NCI-H128 (cell line): ENCODE results near the gene PNMA8B.
"Not testable (repeated sequence)": the region's sequence is repeated elsewhere in the genome, so short reads cannot be mapped to it uniquely, and the experiment has no call there.

Source experiments
- DNase-seq: peaks from one replicate; lab custom pipeline; 2025; ENCODE audit not compliant: unreplicated experiment; lab: John Stamatoyannopoulos, UW

The PNMA8B gene, protein sequence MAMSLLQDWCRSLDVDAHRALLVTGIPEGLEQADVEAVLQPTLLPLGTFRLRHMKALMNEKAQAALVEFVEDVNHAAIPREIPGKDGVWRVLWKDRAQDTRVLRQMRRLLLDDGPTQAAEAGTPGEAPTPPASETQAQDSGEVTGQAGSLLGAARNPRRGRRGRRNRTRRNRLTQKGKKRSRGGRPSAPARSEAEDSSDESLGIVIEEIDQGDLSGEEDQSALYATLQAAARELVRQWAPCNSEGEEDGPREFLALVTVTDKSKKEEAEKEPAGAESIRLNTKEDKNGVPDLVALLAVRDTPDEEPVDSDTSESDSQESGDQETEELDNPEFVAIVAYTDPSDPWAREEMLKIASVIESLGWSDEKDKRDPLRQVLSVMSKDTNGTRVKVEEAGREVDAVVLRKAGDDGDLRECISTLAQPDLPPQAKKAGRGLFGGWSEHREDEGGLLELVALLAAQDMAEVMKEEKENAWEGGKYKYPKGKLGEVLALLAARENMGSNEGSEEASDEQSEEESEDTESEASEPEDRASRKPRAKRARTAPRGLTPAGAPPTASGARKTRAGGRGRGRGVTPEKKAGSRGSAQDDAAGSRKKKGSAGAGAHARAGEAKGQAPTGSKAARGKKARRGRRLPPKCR

DNA sequence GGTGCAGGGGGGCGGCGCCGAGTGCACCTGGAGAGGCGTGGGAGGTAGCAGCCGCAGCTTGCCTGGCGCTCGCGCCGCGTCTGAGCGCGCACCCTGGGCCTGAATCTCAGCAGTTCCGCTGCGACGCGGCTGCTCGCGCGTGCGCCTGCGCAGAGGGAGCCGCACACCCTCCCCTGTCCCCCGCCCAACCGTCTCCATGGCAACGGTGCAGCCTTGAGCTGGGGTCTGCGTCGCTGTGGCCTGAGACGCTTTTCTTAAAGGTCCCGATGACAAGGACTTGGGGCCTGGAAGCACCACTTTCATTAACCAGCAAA lies at the start of gene PNMA8B:
TSS of gene PNMA8B (minus strand) at position 82 of the 314 bp plus-strand sequence. CDS start 402 bp downstream, outside the sequence.
- peak; percentile 90 for DNase-seq

DNA sequence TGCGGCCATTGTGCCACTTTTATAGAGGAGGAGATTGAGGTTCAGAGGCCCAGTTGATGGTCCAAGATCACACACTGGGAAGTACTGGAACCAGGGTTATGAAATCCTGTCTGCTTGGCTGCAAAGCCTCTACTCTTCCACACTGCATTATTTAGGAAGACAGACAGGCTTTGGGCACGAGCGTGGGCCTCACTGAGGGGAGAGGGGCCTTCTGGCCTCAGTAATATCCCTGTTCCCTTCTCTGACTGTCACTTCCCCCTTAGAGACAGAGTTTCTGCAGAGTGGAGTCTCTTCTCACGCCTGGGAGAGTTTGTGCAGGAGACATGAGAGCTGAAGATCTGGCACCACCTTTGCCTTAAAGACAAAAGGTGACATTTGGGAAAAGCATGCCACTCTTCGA lies 49.0 kb upstream of the PNMA8B start:
- DNase-seq: no peak

DNA sequence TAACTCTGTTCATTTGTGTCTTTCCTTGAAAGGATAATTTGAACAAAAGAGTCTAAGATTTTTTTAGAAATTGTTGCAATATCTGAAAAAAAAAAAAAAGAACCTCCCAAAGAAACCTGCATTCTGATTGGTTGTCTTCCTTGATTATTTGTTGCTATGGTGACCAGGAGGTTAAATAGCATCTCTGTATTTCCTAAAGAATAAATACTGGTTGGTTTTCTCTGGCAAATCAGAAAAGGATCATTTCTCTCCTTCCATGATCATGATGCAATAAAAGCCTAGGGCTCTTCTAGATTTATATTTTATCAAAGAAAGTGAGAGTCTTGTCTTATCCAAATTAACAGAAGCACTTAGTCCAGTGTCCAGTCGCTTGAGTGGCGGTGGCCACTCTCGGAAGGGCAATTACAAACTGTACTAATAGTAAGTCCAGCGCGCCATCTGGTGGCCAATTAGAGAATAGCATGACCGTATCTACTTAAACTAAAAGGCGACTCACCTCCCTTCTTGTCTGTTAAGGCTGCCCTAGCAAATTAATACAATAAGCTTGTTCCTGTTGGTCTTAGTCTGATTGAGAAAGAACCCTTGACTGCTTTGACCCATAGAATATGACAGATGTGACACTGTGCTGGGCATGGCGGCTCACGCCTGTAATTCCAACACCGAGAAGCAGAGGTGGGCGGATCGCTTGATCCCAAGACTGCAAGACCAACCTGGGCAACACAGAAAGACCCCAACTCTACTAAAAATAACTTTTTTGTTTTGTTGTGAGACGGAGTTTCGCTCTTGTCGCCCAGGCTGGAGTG lies 47.0 kb upstream of the PNMA8B start:
- peak; percentile 84 for DNase-seq

DNA sequence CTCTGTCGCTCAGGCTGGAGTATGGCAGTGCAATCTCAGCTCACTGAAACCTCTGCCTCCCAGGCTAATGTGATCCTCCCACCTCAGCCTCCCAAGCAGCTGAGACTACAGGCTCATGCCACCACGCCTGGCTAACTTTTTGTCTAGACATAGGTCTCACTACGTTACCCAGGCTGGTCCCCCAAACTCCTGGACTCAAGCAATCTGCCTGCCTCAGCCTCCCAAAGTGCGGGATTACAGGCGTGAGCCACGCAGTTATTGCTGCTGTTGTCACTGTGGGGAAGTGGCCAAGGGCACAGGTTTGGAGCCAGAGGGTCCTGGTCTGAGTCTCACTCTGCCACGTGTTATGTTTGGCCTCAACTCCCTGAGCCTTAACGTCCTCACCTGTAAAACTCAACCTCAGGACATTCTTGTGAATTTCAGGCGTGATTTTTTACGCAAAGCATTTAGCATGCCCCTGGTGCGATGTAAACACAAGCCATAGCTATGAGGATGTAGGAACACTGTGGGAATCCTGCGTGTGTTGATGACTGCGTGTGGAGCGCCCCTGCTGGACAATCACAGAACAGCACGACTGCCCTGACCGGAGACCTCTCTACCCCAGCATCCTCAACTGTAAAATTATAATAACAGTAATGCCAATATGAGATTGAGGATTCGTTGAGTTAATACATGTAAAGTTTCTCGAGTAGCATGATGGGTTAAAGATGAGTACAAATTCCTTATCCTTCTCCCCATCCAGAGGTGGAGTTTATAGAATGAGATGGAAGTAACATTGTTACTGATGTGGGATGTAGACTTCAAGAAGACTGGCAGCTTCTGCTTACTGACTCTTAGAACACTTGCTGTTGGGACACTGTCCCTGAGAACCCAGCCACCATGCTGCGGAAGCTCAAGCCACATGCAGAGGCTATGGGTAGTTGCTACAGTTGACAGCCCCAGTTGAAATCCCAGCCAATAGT lies 41.8 kb upstream of the PNMA8B start:
- DNase-seq: no peak

DNA sequence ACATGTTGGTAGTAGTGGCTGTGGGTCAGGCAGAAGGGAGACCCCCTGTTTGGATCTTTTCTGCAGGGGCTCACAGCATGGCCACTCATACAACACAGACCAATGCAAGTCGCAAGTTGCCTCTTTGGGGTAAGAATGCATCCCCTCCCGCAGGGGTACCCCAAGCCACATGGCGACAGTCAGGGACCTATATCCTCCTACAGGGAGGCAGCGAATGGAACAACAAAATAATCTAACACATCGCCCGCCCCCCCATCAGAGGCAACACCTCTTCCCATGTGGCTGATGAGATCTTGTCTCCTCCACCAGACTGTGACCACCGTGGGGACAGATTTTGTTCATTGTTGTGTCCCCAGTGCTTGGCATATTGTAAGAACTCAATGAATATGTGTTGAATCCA lies 40.7 kb upstream of the PNMA8B start:
- no peak for DNase-seq

DNA sequence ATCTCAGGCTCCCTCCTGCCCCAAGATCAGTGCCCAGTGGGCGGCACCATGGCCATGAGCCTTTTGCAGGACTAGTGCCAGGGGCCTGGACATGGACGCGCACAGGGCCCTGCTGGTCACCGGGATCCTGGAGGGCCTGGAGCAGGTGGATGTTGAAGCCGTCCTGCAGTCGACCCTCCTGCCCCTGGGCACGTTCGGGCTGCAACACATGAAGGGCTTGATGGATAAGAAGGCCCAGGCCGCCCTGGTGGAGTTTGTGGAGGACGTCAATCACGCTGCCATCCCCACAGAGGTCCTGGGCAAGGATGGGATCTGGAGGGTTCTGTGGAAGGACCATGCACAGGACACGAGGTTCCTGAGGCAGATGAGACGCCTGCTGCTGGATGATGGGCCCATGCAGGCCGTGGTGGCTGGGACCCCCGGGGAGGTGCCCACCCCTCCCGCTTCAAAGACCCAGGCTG lies 38.0 kb upstream of the PNMA8B start:
- DNase-seq: no peak

DNA sequence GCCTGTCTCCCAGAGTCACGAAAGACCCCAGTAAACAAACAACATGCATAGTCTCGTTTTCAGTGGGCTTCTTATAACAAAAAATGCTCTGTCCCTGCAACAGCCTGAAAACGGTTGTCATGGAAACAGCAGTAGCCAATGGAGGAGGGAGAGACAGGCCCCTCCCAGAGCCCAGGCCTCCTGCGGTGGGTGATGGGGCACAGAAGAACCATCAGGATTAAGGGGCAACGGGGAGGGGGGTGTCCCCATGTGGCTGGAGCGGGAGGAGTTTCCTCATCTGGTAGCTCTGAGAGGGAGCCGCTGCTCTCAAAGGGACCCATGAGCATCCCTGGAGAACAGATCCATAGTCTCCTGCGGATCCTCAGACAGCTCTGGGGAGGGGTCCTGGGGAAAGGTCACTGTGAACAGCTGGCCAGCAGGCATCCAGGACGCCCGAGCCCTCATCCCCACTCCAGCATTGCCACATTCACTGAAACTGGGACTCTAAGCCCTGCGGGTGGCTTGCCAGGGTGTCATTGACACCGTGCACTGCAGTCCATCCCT lies 37.5 kb upstream of the PNMA8B start:
- no peak for DNase-seq

DNA sequence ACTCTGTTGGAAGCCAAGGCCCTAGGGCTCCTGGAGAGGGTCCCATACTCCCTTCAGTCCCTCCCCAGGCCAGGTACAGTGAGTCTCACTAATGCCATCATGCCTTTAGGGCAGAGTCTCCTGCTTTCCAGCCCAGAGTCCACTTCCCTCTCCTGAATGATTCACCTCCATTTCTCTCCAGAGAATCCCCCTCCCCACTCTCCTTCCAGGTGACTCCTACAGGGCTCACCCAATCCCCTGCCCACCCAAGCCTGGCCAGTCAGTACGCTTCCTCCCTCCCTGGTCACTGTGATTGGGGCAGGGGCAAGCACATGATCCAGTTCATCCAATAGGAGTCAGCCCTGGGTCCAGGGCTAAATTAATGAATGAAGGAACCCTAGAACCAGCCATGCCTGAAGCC lies 35.0 kb upstream of the PNMA8B start:
- DNase-seq: no peak

DNA sequence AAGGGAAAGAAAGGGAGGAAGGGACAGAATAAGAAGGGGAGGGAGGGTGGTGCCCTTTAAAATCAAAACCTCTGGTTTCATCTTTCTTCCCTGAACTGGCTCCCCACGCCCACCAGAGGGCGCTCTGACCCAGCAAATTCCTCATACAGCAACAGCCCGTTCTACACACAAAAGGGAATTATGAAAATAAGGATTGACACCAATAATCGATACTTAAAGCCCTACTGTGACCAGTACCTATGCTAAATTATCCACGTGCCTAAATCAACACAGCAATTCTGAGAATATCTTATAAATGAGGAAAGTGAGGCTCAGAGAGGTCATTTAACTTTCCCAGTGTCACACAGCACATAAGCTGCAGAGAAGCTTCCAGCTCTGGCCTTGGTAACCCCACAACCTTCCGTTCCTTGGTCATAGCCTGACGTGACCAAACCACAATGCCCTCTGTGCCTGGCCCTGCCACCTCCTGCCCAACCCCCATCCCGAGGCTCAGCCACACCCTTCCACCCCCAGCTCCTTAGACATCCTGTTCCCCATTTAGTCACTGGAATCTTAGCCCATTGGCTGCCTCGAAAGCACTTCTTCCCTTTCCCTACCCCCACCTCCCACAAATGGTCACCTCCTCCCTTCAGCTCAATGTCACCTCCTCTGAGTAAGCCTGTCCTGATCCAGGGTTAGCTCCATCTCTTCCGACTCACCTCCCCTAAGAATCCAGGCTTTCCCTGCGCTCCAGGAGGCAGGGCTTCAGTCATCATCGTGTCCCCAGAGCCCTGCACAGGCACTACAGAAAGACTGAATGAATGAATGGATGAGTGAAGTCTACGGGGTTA lies 34.2 kb upstream of the PNMA8B start:
- peak; percentile 28 for DNase-seq

DNA sequence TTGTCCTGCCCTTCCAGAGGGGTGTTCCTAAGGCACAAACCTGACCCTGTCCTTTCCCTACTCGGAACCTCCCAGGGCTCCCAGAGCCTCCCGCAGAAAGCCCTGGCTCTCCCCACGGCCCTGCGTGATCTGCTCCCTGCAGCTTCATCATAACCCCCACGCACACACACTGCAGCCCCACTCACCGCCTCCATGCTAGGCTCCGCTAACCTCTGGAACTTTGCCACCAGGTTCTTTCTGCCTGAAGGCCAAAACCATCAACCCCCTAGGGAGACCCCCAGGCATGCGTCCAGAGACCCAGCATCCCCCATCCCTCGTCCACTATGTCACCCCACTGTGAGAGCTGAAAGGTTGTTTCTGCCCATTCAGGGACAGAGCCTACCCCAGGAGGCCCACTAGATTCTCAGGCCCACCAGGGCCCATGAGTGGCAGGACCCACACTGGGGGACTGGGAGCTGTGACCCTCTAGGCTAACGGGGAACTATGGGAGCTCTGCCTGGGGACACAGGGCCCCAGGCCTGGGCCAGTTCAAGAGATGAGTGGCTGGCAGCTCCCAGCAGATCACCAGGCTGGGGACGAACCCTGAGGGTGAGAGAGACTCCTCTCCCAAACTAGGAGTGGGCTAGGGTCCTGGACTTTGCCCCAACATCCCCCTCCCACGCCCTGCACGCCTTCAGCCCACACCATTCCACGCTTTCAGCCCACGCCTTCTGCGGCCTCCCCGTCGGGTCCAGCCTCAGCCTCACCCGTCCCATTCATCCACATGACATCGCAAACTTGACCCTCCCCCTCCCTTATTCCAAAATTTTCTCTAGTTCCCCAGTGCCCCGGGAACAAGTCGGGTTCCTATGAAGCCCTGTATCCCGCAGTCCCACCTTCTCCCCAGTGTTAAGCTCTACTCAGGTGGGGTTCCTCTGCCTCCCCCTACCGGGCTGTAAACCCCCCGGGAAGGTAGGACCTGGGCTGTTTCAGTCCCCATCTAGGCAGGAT lies 33.2 kb upstream of the PNMA8B start:
- no peak for DNase-seq

DNA sequence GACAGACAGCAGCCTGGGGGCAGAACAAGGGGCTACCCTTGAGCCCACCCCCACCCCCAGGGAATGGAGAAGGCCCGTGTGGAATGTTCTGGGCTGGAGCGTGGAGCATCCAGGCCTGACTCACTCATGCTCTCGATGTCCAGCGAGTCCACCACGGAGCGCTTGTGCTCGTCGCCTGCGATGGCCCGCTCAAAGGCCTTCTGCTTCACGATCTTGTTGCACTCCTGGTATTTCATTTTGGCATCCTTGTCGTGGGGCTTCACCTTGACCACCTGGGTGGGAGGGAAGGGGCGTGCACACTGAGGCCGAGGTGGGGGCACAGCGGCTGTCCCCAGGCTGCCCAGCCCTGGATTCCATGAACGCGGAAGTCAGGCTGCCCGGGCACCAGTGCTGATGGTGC lies 31.1 kb upstream of the PNMA8B start:
- not testable (repeated sequence) for DNase-seq

DNA sequence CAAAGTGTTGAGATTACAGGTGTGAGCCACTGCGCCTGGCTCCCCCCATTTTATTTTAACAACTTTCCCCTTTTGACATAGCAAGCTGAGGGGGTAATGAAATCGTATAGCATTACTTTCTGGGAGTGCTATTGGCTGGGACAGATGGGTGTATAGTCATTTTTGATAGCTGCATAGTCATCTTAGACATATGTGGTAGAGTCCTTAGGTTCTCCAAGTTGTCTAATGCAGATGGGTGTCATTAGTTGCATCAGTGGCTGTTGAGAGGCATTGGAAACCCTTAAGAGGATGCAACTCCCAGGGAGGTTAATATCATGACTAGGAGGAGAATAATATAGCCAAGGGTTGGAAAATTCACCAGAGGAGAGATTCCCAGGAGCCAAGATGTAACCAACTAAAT lies 28.6 kb upstream of the PNMA8B start:
- DNase-seq: no peak

DNA sequence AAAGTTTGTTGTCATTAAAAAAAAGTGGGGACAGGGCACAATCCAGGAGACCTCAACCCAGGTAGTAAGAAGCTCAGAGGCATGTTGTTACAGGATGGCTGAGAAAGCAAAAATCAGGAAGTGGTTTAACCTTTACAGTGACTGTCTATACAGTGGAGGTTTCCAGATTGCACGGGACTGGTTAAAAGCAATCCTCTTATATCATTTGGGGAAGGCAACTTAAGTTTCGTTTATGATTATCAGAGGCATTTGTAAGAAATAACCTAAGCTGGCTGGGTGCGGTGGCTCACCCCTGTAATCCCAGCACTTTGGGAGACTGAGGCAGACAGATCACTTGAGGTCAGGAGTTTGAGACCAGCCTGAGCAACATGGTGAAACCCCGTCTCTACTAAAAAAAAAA lies 27.3 kb upstream of the PNMA8B start:
- DNase-seq: not testable (repeated sequence)

DNA sequence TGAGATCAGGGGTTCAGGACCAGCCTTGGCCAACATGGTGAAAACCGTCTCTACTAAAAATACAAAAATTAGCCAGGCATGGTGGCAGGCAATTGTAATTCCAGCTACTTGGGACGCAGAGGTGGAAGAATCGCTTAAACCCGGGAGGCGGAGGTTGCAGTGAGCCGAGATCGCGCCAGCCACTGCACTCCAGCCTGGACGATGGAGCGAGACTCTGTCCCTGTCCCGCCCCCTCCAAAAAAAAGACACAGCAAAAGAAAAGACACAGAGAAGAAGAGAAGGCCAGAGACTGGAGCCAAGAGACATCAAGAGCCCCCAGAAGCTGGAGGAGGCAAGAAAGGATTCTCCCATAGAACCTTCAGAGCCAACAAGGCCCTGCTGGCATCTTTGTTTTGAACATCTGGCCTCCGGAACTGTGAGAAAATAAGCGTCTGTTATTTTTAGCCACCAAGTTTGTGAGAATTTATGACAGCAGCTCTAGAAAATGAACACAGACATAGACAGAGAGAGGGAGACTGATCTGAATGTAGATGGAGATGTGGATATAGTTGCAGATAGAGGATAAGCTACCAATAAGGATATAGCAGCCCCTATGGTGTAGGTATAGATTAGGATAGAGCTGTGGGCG lies 25.7 kb upstream of the PNMA8B start:
- DNase-seq: no peak

DNA sequence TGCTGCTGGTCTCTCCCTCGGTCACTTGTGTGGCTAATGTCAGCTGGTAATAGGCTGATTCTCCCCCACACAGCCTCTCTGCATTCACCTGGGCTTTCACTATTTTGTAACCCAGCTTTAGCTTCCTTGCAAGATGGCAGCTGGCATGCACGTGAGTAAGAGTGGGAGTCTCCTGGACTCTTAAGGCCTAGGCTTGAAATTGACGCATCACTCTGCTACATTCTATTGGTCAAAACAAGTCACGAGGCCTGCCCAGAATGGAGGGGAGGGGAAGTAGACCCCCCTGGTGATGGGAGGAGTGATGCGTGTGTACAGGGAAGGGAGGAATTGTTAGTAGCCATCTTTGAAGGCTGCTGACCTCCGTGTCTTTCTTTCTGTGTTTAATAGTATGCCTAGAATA lies 24.9 kb upstream of the PNMA8B start:
- no peak for DNase-seq

DNA sequence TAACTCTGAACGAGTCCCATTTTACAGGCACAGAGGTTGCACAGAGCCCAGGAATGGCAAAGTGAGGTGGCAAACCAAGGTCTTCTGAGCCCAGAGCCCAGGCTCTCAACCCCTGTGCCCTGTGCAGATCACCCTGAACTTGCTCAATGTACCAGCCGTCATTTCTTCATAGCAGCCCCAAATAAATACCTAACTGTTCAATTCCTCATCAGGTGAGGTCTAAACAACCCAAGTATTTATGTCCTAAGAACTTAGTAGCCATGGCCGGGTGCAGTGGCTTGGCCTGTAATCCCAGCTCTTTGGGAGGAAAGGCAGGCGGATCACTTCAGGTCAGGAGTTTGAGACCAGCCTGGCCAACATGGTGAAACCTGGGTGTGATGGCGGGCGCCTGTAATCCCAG lies 21.8 kb upstream of the PNMA8B start:
- no peak for DNase-seq

DNA sequence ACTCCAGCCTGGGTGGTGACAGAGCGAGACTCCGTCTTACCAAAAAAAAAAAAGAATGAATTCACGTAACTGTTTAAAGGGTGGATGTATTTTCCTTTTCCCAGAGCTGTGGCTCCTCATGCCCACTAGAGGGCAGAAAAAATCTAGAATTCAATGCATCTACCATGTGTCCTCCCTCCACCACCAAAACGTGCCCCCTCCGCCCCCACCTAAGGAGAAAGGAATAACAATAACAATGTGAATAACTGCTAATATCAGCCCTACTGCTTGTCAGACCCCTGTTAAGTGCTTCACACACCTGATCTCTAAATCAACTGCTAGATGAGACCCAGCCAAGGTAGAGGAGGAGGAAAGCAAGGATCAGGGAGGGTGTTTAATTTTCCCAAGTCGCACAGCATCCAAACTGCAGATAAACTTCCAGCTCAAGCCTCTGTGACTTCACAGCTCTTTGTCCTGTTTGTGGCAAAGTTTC lies 20.2 kb upstream of the PNMA8B start:
- no peak for DNase-seq

DNA sequence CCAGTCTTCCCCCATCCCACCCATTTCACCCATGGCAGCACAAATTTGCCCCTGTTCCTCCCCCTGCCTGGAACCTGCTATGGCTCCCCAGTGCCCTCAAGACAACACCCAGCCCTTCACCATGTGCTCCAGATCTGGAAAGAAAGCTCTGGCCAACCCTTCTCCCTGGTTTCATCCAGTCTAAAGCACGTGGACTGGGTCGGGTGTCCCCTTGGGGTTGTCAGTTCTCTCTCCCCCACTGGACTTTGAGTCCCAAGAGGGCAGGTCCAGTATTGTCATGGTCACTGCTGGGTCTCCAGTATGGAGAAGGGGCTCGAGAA lies 19.6 kb upstream of the PNMA8B start:
- no peak for DNase-seq
